ENCODE measurements around the gene PP2D1.
A peak's percentile ranks its signal among the peaks of the same experiment; 100 is the strongest.
"Not testable (repeated sequence)": the region's sequence is repeated elsewhere in the genome, so short reads cannot be mapped to it uniquely, and the experiment has no call there.

PP2D1 gene

DNA sequence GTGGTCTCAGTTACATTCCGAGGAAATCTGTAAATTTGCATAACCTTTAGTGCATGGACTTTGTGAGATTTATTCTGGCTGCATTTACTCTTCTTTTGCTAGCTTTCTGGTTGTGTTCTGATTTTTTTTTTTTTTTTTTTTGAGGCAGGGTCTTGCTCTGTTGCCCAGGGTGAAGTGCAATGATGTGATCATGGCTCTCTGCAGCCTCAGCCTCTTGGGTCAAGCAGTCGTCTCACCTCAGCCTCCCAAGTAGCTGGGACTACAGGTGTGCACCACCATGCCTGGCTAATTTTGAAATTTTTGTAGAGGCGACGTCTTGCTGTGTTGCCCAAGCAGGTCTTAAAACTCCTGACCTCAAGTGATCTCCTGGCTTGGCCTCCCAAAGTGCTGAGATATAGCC, 52.6 kb downstream of the PP2D1 start:
- H3K4me1 ChIP-seq (ENCODE audit: control insufficient read depth in 1 of 2, insufficient read depth in 1 of 2, low read depth in 1 of 2, low read length in 1 of 2), result peaks cover 7 to 8% of the 10 kb centered on the region in 2 experiments
- no peak overlapping the region for H3K27ac ChIP-seq
- no peaks in the 10 kb centered on the region for H3K9me3 ChIP-seq
- no peak overlapping the region for H3K4me3 ChIP-seq (ENCODE audit: low read depth in 1 of 2, low read length in 1 of 2)
- H3K27me3 ChIP-seq, result no peaks in the 10 kb centered on the region
- H3K36me3 ChIP-seq, result peaks cover 49% of the 10 kb centered on the region
- TF ChIP-seq, protein P1, sequence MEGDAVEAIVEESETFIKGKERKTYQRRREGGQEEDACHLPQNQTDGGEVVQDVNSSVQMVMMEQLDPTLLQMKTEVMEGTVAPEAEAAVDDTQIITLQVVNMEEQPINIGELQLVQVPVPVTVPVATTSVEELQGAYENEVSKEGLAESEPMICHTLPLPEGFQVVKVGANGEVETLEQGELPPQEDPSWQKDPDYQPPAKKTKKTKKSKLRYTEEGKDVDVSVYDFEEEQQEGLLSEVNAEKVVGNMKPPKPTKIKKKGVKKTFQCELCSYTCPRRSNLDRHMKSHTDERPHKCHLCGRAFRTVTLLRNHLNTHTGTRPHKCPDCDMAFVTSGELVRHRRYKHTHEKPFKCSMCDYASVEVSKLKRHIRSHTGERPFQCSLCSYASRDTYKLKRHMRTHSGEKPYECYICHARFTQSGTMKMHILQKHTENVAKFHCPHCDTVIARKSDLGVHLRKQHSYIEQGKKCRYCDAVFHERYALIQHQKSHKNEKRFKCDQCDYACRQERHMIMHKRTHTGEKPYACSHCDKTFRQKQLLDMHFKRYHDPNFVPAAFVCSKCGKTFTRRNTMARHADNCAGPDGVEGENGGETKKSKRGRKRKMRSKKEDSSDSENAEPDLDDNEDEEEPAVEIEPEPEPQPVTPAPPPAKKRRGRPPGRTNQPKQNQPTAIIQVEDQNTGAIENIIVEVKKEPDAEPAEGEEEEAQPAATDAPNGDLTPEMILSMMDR (IDR thresholded peaks at IDR 0.05), result no peak

DNA sequence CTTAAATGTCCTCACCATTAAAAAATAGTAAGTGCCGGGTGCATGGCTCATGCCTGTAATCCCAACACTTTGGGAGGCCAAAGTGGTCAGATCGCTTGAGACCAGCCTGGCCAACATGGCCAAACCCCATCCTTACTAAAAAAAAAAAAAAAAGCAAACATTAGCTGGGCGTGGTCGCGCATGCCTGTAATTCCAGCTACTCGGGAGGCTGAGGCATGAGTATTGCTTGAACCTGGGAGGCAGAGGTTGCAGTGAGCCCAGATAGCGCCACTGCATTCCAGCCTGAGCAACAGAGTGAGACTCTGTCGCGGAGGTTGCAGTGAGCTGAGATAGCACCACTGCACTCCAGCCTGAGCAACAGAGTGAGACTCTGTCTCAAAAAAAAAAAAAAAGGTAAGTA, 54.7 kb downstream of the PP2D1 start:
- not testable (repeated sequence) for H3K27me3 ChIP-seq; H3K27ac ChIP-seq; H3K9me3 ChIP-seq; H3K4me1 ChIP-seq (ENCODE audit: control insufficient read depth in 1 of 2, insufficient read depth in 1 of 2, low read depth in 1 of 2, low read length in 1 of 2); H3K4me3 ChIP-seq (ENCODE audit: low read depth in 1 of 2, low read length in 1 of 2)
- H3K36me3 ChIP-seq, result peaks cover 63% of the 10 kb centered on the region

DNA sequence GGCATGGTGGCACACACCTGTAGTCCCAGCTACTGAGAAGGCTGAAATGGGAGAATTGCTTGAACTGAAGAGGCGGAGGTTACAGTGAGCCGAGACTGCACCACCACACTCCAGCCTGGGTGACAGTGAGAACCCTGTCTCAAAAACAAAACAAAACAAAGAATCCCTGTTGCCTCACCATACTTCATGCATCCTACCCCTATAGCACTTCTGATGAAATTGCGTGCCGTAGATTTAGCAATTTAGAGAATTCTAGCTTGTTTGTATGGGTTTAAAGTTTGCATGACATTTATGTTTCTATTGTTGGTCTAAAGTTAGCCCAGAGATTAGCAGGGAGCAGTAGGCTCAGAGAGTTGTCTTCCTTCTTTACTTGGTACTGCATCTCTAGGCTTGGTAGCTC, 57.4 kb downstream of the PP2D1 start:
- TF ChIP-seq, protein P1 (IDR thresholded peaks at IDR 0.05), result no peak
- Histone ChIP-seq H3K4me1 (ENCODE audit: control insufficient read depth in 1 of 2, insufficient read depth in 1 of 2, low read depth in 1 of 2, low read length in 1 of 2) (peaks cover under 1 to 6% of the 10 kb centered on the region in 2 experiments), H3K4me3 (ENCODE audit: low read depth in 1 of 2, low read length in 1 of 2) (no peak overlapping the region), H3K27me3 (no peaks in the 10 kb centered on the region), H3K27ac (no peak overlapping the region), H3K36me3 (peaks cover 68% of the 10 kb centered on the region), H3K9me3 (no peaks in the 10 kb centered on the region)

DNA sequence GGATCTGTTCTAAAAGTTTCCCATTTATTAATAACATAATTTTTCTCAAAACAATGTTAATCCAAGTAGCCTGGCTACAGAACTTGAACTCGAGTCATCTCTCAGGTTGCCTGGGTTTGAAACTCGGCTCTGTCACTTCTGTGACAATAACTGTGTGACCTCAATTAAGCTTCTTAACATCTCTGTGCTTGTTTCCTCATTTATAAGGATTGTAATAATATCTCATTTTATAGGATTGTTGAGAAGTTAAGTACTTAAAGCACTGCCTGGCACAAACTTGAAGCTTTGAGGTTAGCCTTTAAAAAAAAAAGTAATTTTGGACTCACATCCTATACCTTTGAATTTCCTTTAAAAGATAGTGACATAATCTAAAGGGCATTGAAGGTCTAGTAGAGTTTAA, 61.7 kb downstream of the PP2D1 start:
- no peaks in the 10 kb centered on the region for H3K9me3 ChIP-seq
- H3K4me3 ChIP-seq (ENCODE audit: low read depth in 1 of 2, low read length in 1 of 2), result no peak overlapping the region
- peaks cover 26 to 34% of the 10 kb centered on the region in 2 experiments for H3K4me1 ChIP-seq (ENCODE audit: control insufficient read depth in 1 of 2, insufficient read depth in 1 of 2, low read depth in 1 of 2, low read length in 1 of 2)
- peaks cover 45% of the 10 kb centered on the region for H3K36me3 ChIP-seq
- H3K27ac ChIP-seq, result no peak overlapping the region
- no peaks in the 10 kb centered on the region for H3K27me3 ChIP-seq
- TF ChIP-seq, protein P1 (IDR thresholded peaks at IDR 0.05), result no peak

DNA sequence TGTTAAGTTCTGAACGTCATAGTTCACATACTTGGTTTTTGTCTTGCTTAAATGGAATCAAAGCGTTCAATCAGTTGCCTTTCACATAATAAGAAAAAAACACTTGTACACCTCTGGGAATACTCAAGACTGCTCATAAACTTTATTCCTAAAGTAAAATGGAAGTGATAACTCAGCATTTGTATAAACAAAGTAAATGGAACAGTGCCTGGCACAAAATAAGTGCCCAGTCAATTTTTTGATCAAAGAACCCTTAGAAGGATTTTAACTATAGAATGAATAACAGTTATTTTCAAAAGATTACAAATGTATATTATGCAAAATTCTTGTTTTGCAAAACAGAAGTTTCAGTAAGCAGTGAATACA, 63.9 kb downstream of the PP2D1 start:
- peaks cover 26 to 34% of the 10 kb centered on the region in 2 experiments for H3K4me1 ChIP-seq (ENCODE audit: control insufficient read depth in 1 of 2, insufficient read depth in 1 of 2, low read depth in 1 of 2, low read length in 1 of 2)
- H3K36me3 ChIP-seq, result peaks cover 24% of the 10 kb centered on the region
- H3K9me3 ChIP-seq, result no peaks in the 10 kb centered on the region
- no peaks in the 10 kb centered on the region for H3K27me3 ChIP-seq
- peak overlapping the region; percentile 97 for H3K27ac ChIP-seq
- peak overlapping the region; percentile 85 to 97 for H3K4me3 ChIP-seq (ENCODE audit: low read depth in 1 of 2, low read length in 1 of 2)
- TF ChIP-seq, protein P1 (IDR thresholded peaks at IDR 0.05), result no peak

DNA sequence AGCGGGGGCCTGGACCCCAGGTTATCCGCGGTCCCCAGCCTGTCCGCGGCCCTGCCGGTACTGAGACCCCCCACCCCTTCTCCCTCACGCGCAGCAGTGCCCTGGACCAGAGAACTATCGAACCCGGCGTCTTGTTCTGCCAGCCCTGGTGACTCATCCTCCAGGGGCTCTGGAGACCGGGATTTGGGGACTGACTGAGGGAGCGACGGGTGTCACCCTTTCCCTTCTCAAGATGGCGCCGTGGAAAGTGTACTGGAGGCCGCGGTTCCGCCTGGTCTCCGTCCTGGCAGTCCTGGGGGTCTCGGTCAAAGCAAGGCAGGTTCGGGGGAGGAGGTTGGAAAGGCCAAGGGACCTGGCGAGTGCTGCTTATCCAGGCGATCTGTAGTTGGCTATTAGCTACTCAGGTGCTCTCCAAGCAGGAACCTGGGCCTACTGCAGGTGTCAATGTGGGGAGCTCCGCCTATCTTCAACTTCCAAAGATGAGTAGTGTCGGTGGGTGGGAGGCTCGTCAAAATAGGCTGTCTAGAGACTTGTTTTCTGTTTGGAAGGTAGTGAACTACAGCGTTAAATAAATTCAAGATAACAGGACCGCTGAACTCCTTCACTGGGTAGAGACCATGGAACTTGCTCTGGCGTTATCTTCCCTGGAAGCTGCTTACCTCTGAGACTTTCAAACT, 64.4 kb downstream of the PP2D1 start:
- H3K4me3 ChIP-seq (ENCODE audit: low read depth in 1 of 2, low read length in 1 of 2), result peak overlapping the region; percentile 85 to 97
- no peaks in the 10 kb centered on the region for H3K27me3 ChIP-seq
- H3K36me3 ChIP-seq, result peaks cover 22% of the 10 kb centered on the region
- H3K4me1 ChIP-seq (ENCODE audit: control insufficient read depth in 1 of 2, insufficient read depth in 1 of 2, low read depth in 1 of 2, low read length in 1 of 2), result peaks cover 26 to 34% of the 10 kb centered on the region in 2 experiments
- no peaks in the 10 kb centered on the region for H3K9me3 ChIP-seq
- H3K27ac ChIP-seq, result peak overlapping the region; percentile 97
- TF ChIP-seq, protein P1 (IDR thresholded peaks at IDR 0.05), result no peak

Measured in neutrophil (primary cell).